Lower leg skin (tissue), 3 donors: Measurements from ENCODE around the gene DOCK1.

Experiments
- POLR2A ChIP-seq, 2 donors: fragments of 450-650 bp; IDR thresholded peaks; one replicate each; pipeline ENCODE4 v1.6.1; 2016 to 2017; ENCODE audit warnings: antibody characterized with exemption in 2 of 2, mild to moderate bottlenecking in 1 of 2, moderate library complexity in 1 of 2
- TF ChIP-seq, protein P1 (sequence below), 3 donors: fragments of 450-650 bp; IDR thresholded peaks; one replicate each; pipeline ENCODE4 v1.5.1; 2016; ENCODE audit warnings: antibody characterized with exemption in 3 of 3, mild to moderate bottlenecking in 3 of 3, moderate library complexity in 2 of 3

GRCh38 chr10:127135844-127136577 is 230.8 kb downstream of the DOCK1 start:
- TF ChIP-seq, protein P1, sequence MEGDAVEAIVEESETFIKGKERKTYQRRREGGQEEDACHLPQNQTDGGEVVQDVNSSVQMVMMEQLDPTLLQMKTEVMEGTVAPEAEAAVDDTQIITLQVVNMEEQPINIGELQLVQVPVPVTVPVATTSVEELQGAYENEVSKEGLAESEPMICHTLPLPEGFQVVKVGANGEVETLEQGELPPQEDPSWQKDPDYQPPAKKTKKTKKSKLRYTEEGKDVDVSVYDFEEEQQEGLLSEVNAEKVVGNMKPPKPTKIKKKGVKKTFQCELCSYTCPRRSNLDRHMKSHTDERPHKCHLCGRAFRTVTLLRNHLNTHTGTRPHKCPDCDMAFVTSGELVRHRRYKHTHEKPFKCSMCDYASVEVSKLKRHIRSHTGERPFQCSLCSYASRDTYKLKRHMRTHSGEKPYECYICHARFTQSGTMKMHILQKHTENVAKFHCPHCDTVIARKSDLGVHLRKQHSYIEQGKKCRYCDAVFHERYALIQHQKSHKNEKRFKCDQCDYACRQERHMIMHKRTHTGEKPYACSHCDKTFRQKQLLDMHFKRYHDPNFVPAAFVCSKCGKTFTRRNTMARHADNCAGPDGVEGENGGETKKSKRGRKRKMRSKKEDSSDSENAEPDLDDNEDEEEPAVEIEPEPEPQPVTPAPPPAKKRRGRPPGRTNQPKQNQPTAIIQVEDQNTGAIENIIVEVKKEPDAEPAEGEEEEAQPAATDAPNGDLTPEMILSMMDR (IDR thresholded peaks at IDR 0.05): no peak
- TF ChIP-seq POLR2A (IDR thresholded peaks at IDR 0.05): no peak
